Right kidney (tissue), 1 donor: Measurements from ENCODE around the gene ACTG1.

ENCODE experiments used
- DNase-seq: peaks from one replicate; pipeline ENCODE4 v3.0.0-alpha.2; 2016

The ACTG1 gene

GRCh38 chr17:81499601-81499970 lies 13.0 kb downstream of the ACTG1 start:
- DNase-seq: no peak

GRCh38 chr17:81498953-81499600 lies 13.5 kb downstream of the ACTG1 start:
- no peak for DNase-seq

- peak; percentile 8 for DNase-seq
These were observed 17.8 kb downstream of the ACTG1 start for GRCh38 chr17:81494626-81495377.

GRCh38 chr17:81493198-81494038 lies 19.2 kb downstream of the ACTG1 start:
- DNase-seq: no peak

GRCh38 chr17:81492706-81493105 lies 19.9 kb downstream of the ACTG1 start:
- no peak for DNase-seq

- DNase-seq: no peak
These were observed 20.4 kb downstream of the ACTG1 start for GRCh38 chr17:81492202-81492601.

GRCh38 chr17:81491761-81492160 lies 20.8 kb downstream of the ACTG1 start:
- DNase-seq: no peak

GRCh38 chr17:81491181-81491581 lies 21.4 kb downstream of the ACTG1 start:
- DNase-seq: peak; percentile 35

- peak; percentile 9 for DNase-seq
These were observed 22.3 kb downstream of the ACTG1 start for GRCh38 chr17:81489998-81490992.

GRCh38 chr17:81489012-81489997 lies 23.3 kb downstream of the ACTG1 start:
- DNase-seq: no peak

- DNase-seq: peak; percentile 38
These were observed 24.2 kb downstream of the ACTG1 start for GRCh38 chr17:81488276-81488860.

- peak; percentile 87 for DNase-seq
These were observed 24.9 kb downstream of the ACTG1 start for GRCh38 chr17:81487487-81488275.

- DNase-seq: no peak
These were observed 25.5 kb downstream of the ACTG1 start for GRCh38 chr17:81487089-81487486.

- no peak for DNase-seq
These were observed 26.3 kb downstream of the ACTG1 start for GRCh38 chr17:81486199-81486810.

- DNase-seq: peak; percentile 92
These were observed 28.2 kb downstream of the ACTG1 start for GRCh38 chr17:81484195-81484979.

- peak; percentile 85 for DNase-seq
These were observed 28.8 kb downstream of the ACTG1 start for GRCh38 chr17:81483862-81484194.

GRCh38 chr17:81483085-81483861 lies 29.3 kb downstream of the ACTG1 start:
- peak; percentile 81 for DNase-seq
